K562 (cell line): ENCODE measurements around the gene KYAT1. TPM values are rescaled to one million over a fixed set of nuclear protein-coding genes. Genes with fewer than 3 reads are reported as not detected.

ENCODE experiments used
- ATAC-seq: fragments of 200-7000 bp; cut with Tn5 transposase; 3 replicates; pipeline ENCODE4 v1.9.1; 2020; ENCODE audit warnings: moderate library complexity
- BruUV-seq: library from RNA; stranded (reverse); fragments of 400-500 nt; replicated peaks from 2 replicates; lab custom pipeline; 2021; lab: Mats Ljungman, UMichigan
- CTCF ChIA-PET: fragments of 300-600 bp; formaldehyde crosslinking; extraction: SDS; loops from one replicate; lab custom pipeline; 2021; ENCODE audit warnings: low intra/inter-chr PET ratio; lab: Yijun Ruan, JAX
- POLR2A ChIA-PET: fragments of 300-600, 350-650 bp; sonication (Branson Sonifier 250); formaldehyde crosslinking; extraction: SDS; loops from one replicate; lab custom pipeline; 2021; ENCODE audit warnings: antibody characterized with exemption, inconsistent platforms; lab: Yijun Ruan, JAX
- DNase-seq, 4 experiments: peaks; one replicate each; pipeline versions ENCODE4 v3.0.0 to v3.0.0-alpha.2; 2011 to 2018; ENCODE audit warnings: low spot score in 3 of 4, mixed read lengths in 3 of 4; ENCODE audit errors: extremely low read depth in 1 of 4
- FAIRE-seq: peaks from 2 replicates; lab custom pipeline; 2011; peaks lifted over from hg19 to GRCh38; lab: Jason Lieb, UNC
- H2AFZ ChIP-seq: 2 replicates; pipeline ENCODE4 v1.6.0; 2011; ENCODE audit warnings: low read depth, low read length, control low read depth, inconsistent platforms
- H3K27ac ChIP-seq: fragments of 200-600 bp; 3 replicates; pipeline ENCODE4 v1.8.0; 2011; ENCODE audit warnings: low read depth, mild to moderate bottlenecking, control low read depth, inconsistent platforms, low read length, moderate library complexity, mixed read lengths; ENCODE audit errors: extremely low read depth
- H3K27me3 ChIP-seq, 2 experiments: fragments of 300-600 bp in 1 of 2; 2 replicates in 1 of 2; 3 replicates in 1 of 2; pipeline versions ENCODE4 v1.6.0 to v1.8.0; 2011; ENCODE audit warnings: inconsistent platforms in 2 of 2, low read length in 2 of 2, mild to moderate bottlenecking in 1 of 2, mixed read lengths in 1 of 2, moderate library complexity in 1 of 2; ENCODE audit not compliant: control insufficient read depth in 2 of 2, insufficient read depth in 2 of 2
- H3K36me3 ChIP-seq: fragments of 300-600 bp; 3 replicates; pipeline ENCODE4 v1.8.0; 2011; ENCODE audit warnings: mild to moderate bottlenecking, low read length, inconsistent platforms; ENCODE audit not compliant: control insufficient read depth, insufficient read depth
- H3K4me1 ChIP-seq, 2 experiments: fragments of 200-600 bp in 1 of 2; replicated peaks in 1 of 2; 2 replicates in 1 of 2; 3 replicates in 1 of 2; pipeline versions ENCODE4 v1.5.1 to v1.8.0; 2011; ENCODE audit warnings: inconsistent platforms in 2 of 2, low read length in 2 of 2, mild to moderate bottlenecking in 1 of 2, mixed read lengths in 1 of 2, moderate library complexity in 1 of 2; ENCODE audit not compliant: control insufficient read depth in 2 of 2, insufficient read depth in 2 of 2
- H3K4me2 ChIP-seq: 2 replicates; pipeline ENCODE4 v1.6.1; 2011; ENCODE audit warnings: low read length, control low read depth, inconsistent platforms, mixed read lengths; ENCODE audit not compliant: insufficient read depth
- H3K4me3 ChIP-seq: fragments of 200-600 bp; sonication (generic), shearing (Covaris generic); 2 replicates; pipeline ENCODE4 v1.5.1; 2016; ENCODE audit warnings: control low read depth, inconsistent platforms
- H3K79me2 ChIP-seq: fragments of 200-600 bp; 3 replicates; pipeline ENCODE4 v1.8.0; 2011; ENCODE audit warnings: low read length, inconsistent platforms; ENCODE audit not compliant: control insufficient read depth, insufficient read depth
- H3K9ac ChIP-seq, 2 experiments: 2 replicates each; pipeline versions ENCODE4 v1.6.0 to v1.6.1; 2011; ENCODE audit warnings: low read depth in 2 of 2, low read length in 2 of 2, control low read depth in 1 of 2, inconsistent platforms in 1 of 2, mild to moderate bottlenecking in 1 of 2, mixed read lengths in 1 of 2; ENCODE audit not compliant: insufficient read depth in 1 of 2
- H3K9me1 ChIP-seq: one replicate; pipeline ENCODE4 v1.6.0; 2011; ENCODE audit warnings: inconsistent platforms, mild to moderate bottlenecking, low read length, moderate library complexity; ENCODE audit not compliant: control insufficient read depth, insufficient read depth
- H3K9me3 ChIP-seq: replicated peaks from 2 replicates; pipeline ENCODE4 v1.5.1; 2011; ENCODE audit warnings: low read depth, low read length, inconsistent platforms; ENCODE audit not compliant: control insufficient read depth, insufficient read depth
- H4K20me1 ChIP-seq: replicated peaks from 2 replicates; pipeline ENCODE4 v1.6.1; 2011; ENCODE audit warnings: low read length, inconsistent platforms, mixed read lengths; ENCODE audit not compliant: control insufficient read depth, insufficient read depth
- MEF2A ChIP-seq: IDR thresholded peaks from 2 replicates; pipeline ENCODE4 v1.6.1; 2011; ENCODE audit warnings: low read depth, mild to moderate bottlenecking, low read length, moderate library complexity; ENCODE audit not compliant: control insufficient read depth
- MEF2D ChIP-seq: conservative IDR thresholded peaks from 2 replicates; pipeline ENCODE4 v1.6.1; 2016; ENCODE audit warnings: low read depth, missing genetic modification characterization, missing compliant biosample characterization
- SETDB1 ChIP-seq: IDR thresholded peaks from one replicate; pipeline ENCODE4 v1.6.1; 2012; ENCODE audit warnings: low read length, control low read depth, inconsistent platforms
- TBP ChIP-seq: optimal IDR thresholded peaks from 2 replicates; pipeline ENCODE3; 2011; ENCODE audit warnings: low read depth, low read length, improper control_type of control experiment
- ZNF143 ChIP-seq: sonication (generic); formaldehyde crosslinking; IDR thresholded peaks from 2 replicates; pipeline ENCODE4 v1.9.0; 2022; ENCODE audit warnings: mild to moderate bottlenecking, missing genetic modification reagents
- ZNF23 ChIP-seq: fragments of 250-450 bp; sonication (Bioruptor Pico); IDR thresholded peaks from 2 replicates; pipeline ENCODE4 v1.4.0; 2020; ENCODE audit warnings: mild to moderate bottlenecking
- WGBS: fragments of 100-300 bp; shearing (Covaris generic); methylation state at CpG from one replicate; pipeline ENCODE4 v1.1.6; 2016; ENCODE audit warnings: low coverage, mixed read lengths; ENCODE audit not compliant: insufficient coverage; ENCODE audit errors: missing lambda C conversion rate; 5-methylcytosine and 5-hydroxymethylcytosine counted together
- in situ Hi-C: fragments of 300-500 bp; cut with MboI; formaldehyde crosslinking; loops from 4 replicates; pipeline ENCODE4 v1.15.0; 2018; ENCODE audit warnings: inconsistent platforms, mixed read lengths
- intact Hi-C: fragments of 100-400 bp; cut with micrococcal nuclease; formaldehyde crosslinking; loops from 2 replicates; pipeline ENCODE4 v1.14.2; 2022
- polyA plus RNA-seq, 8 experiments: library from polyadenylated mRNA; depleted of rRNA in 4 of 8; stranded (reverse) in 5 of 8; unstranded in 3 of 8; fragments of >200 nt; fragmentation: Nextera tagmentation in 2 of 8; fragmentation: Illumina TruSeq in 1 of 8; extraction: Ambion mirVana in 2 of 8; extraction: Trizol in 1 of 8; gene quantifications; 2 replicates each; pipeline versions ENCODE4 v1.2.1 to v1.2.3, GENCODE V29; 2011 to 2014; ENCODE audit warnings: inconsistent platforms in 1 of 8, missing spikeins in 1 of 8
- total RNA-seq, 7 experiments: library from RNA; depleted of rRNA in 6 of 7; stranded (reverse); fragments of >200 nt in 6 of 7; fragmentation: Illumina TruSeq in 2 of 7; extraction: Trizol in 2 of 7; gene quantifications; 2 replicates each; pipeline versions ENCODE4 v1.2.1 to v1.2.3, GENCODE V29; 2011 to 2021; ENCODE audit warnings: low replicate concordance in 1 of 7

The KYAT1 gene
- total and polyA plus RNA-seq, 9 of the 15 experiments (the other 6 are each of a cell fraction or from before 2014, with no cell fraction given), result 6.4 to 16.8 (median 11.1) TPM

DNA sequence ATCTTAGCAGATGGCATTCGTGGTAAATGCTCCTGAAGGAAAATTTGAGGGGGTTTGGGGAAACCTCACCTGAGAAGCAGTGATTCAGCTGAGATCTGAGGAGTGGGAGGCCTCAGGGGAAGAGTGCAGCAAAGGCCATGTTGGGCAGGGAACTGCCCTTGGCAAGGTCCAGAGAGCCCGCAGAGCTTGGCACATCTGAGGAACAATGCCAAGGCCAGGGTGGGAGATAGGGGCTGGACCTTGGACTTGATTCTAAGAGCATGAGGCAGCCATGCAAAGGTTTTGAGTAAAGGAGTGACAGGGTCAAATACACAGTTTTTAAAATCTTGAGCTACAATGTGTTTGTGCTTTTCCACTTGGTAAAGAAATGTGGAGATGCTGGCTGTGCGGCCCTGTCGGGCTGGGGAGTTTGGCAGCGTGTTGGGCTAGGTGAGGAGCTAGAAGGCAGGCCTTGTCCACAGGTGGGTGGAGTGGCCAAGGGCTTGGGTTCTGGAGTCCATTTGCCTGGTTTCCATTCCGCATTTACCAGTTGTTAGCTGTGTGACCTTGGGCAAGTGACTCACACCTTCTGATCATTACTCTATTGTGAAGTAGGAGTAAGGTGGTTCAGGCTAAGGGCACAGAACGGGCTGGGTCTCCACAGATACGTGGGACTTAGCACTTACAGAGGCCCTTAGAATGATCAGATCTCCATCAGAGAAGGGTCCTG is 88.6 kb downstream of the KYAT1 start:
- no peaks in the 10 kb centered on the region for H3K27me3 ChIP-seq
- DNase-seq (peak in 1 of 4 experiments; percentile 3), ATAC-seq (no peak), FAIRE-seq (no peak)
- TF ChIP-seq TBP (no peak), MEF2D (tag) (no peak), ZNF23 (no peak), MEF2A (no peak), ZNF143 (no peak), SETDB1 (no peak)
- ChIA-PET POLR2A (interaction anchor here (2.9 to 3.1 kb wide), 2 partner anchors 13 to 15 kb away, joined by 9 to 12 read pairs; no protein-coding TSS in a partner anchor), CTCF (no interaction called here)
- H3K79me2 ChIP-seq, result peaks cover 8% of the 10 kb centered on the region
- peaks cover 73% of the 10 kb centered on the region for H3K36me3 ChIP-seq
- H3K9me3 ChIP-seq, result no peaks in the 10 kb centered on the region
- 77% methylated on average over 8 of the region's 8 CpGs for WGBS
- H2AFZ ChIP-seq, result no peak overlapping the region
- H3K4me2 ChIP-seq, result no peak overlapping the region
- BruUV-seq, result no TSS peak
- H3K9me1 ChIP-seq, result no peaks in the 10 kb centered on the region
- H3K4me3 ChIP-seq, result no peak overlapping the region
- H3K27ac ChIP-seq, result no peak overlapping the region
- in situ Hi-C loops, result no loop called here
- intact Hi-C loops, result no loop called here
- H3K4me1 ChIP-seq, result peaks cover 4% of the 10 kb centered on the region in 2 experiments; a peak in 3 of 5 replicates
- no peak overlapping the region for H3K9ac ChIP-seq
- H4K20me1 ChIP-seq, result no peaks in the 10 kb centered on the region
